Measurements from ENCODE around the gene TSC2. TPM values are rescaled to one million over a fixed set of nuclear protein-coding genes. Genes with fewer than 3 reads are reported as not detected.
"Not testable (repeated sequence)": the region's sequence is repeated elsewhere in the genome, so short reads cannot be mapped to it uniquely, and the experiment has no call there.

TSC2 gene
- total RNA-seq, 1 donor from 2014 or later: 23.6 TPM

GRCh38 chr16:2084895-2085625 is 37.3 kb downstream of the TSC2 start:
- no peak for DNase-seq (ENCODE audit: low read depth in 2 of 2)

- DNase-seq (ENCODE audit: low read depth in 2 of 2): no peak
These were observed 37.9 kb downstream of the TSC2 start for GRCh38 chr16:2085669-2086068.

- no peak for DNase-seq (ENCODE audit: low read depth in 2 of 2)
These were observed 38.4 kb downstream of the TSC2 start for GRCh38 chr16:2086106-2086742.

- no peak for DNase-seq (ENCODE audit: low read depth in 2 of 2)
These were observed 39.3 kb downstream of the TSC2 start for GRCh38 chr16:2086812-2087747.

GRCh38 chr16:2087748-2088631 is 40.2 kb downstream of the TSC2 start:
- no peak for DNase-seq (ENCODE audit: low read depth in 2 of 2)

GRCh38 chr16:2088759-2089358 is 41.1 kb downstream of the TSC2 start:
- DNase-seq (ENCODE audit: low read depth in 2 of 2): no peak

- DNase-seq (ENCODE audit: low read depth in 2 of 2): no peak
These were observed 42.1 kb downstream of the TSC2 start for GRCh38 chr16:2089706-2090480.

- no peak for DNase-seq (ENCODE audit: low read depth in 2 of 2)
These were observed 42.6 kb downstream of the TSC2 start for GRCh38 chr16:2090481-2090776.

GRCh38 chr16:2090777-2091546 is 43.2 kb downstream of the TSC2 start:
- DNase-seq (ENCODE audit: low read depth in 2 of 2): peak; percentile 43 to 92

GRCh38 chr16:2091547-2092255 is 43.9 kb downstream of the TSC2 start:
- peak in 1 of 2 donors; percentile 10 for DNase-seq (ENCODE audit: low read depth in 2 of 2)

- no peak for DNase-seq (ENCODE audit: low read depth in 2 of 2)
These were observed 44.5 kb downstream of the TSC2 start for GRCh38 chr16:2092256-2092620.

- no peak for DNase-seq (ENCODE audit: low read depth in 2 of 2)
These were observed 45.1 kb downstream of the TSC2 start for GRCh38 chr16:2092866-2093265.

GRCh38 chr16:2093793-2094192 is 46.0 kb downstream of the TSC2 start:
- no peak for DNase-seq (ENCODE audit: low read depth in 2 of 2)

GRCh38 chr16:2095315-2095853 is 47.6 kb downstream of the TSC2 start:
- no peak for DNase-seq (ENCODE audit: low read depth in 2 of 2)

GRCh38 chr16:2095918-2096582 is 48.3 kb downstream of the TSC2 start:
- no peak for DNase-seq (ENCODE audit: low read depth in 2 of 2)

GRCh38 chr16:2096853-2097595 is 49.2 kb downstream of the TSC2 start:
- no peak for DNase-seq (ENCODE audit: low read depth in 2 of 2)

GRCh38 chr16:2097689-2098088 is 49.9 kb downstream of the TSC2 start:
- DNase-seq (ENCODE audit: low read depth in 2 of 2): not testable (repeated sequence)

All from dermis microvascular lymphatic vessel endothelial cell (primary cell).